ENCODE data around the gene MYMX.

- TF ChIP-seq SMC3 (IDR thresholded peaks at IDR 0.05) (no peak), HMGXB4 (CRISPR knock-in tag; IDR thresholded peaks at IDR 0.05; ENCODE audit: borderline replicate concordance) (no peak), POLR2A (IDR thresholded peaks at IDR 0.05; ENCODE audit: low read length) (no peak), HES2 (IDR thresholded peaks at IDR 0.05) (no peak), USF2 (IDR thresholded peaks at IDR 0.05) (no peak), CTCF (IDR thresholded peaks at IDR 0.05) (no peak), CBX8 (IDR thresholded peaks at IDR 0.05) (no peak), MAX (IDR thresholded peaks at IDR 0.05) (no peak), CHD4 (IDR thresholded peaks at IDR 0.05; ENCODE audit: borderline replicate concordance) (no peak), HEYL (CRISPR knock-in tag; IDR thresholded peaks at IDR 0.05) (no peak), MYC (IDR thresholded peaks at IDR 0.05; ENCODE audit: borderline replicate concordance, low read length) (no peak), JUN (IDR thresholded peaks at IDR 0.05) (no peak), RARB (CRISPR knock-in tag; IDR thresholded peaks at IDR 0.05) (no peak), CBX2 (IDR thresholded peaks at IDR 0.05; ENCODE audit: borderline replicate concordance, low read depth) (no peak)
Measured at GRCh38 chr6:44193307-44193910, 23.3 kb upstream of the MYMX start.

Measured in A549 (cell line).